CD4-positive, alpha-beta T cell (primary cell): ENCODE results near the gene TRIM47. TPM values are rescaled to one million over a fixed set of nuclear protein-coding genes. Genes with fewer than 3 reads are reported as not detected.

Experiments used
- ATAC-seq: fragments of 200-7000 bp; cut with Tn5 transposase; one replicate; pipeline ENCODE4 v1.10.0; 2022; ENCODE audit warnings: mild to moderate bottlenecking; ENCODE audit not compliant: poor library complexity
- CTCF ChIA-PET: fragments of 350-600 bp; sonication (Branson Sonifier 250); formaldehyde crosslinking; loops from one replicate; lab custom pipeline; 2021; ENCODE audit warnings: antibody characterized with exemption, inconsistent platforms; lab: Charles Lee
- POLR2A ChIA-PET: fragments of 350-600 bp; sonication (Branson Sonifier 250); formaldehyde crosslinking; loops from one replicate; lab custom pipeline; 2021; ENCODE audit warnings: antibody characterized with exemption, inconsistent platforms; lab: Charles Lee
- DNase-seq, 14 experiments: peaks; one replicate each; pipeline ENCODE4 v3.0.0-alpha.2; 2013 to 2020; ENCODE audit warnings: mixed read lengths in 2 of 14
- H3K27ac ChIP-seq, 2 donors: one replicate each; pipeline versions ENCODE4 v1.5.1 to v1.7.0; 2013; ENCODE audit warnings: low read length in 2 of 2, low read depth in 1 of 2, mild to moderate bottlenecking in 1 of 2
- H3K27me3 ChIP-seq, 2 experiments: 1 replicate in 1 of 2; 2 replicates in 1 of 2; pipeline versions ENCODE4 v1.6.1 to v1.7.0; 2013; ENCODE audit warnings: low read length in 2 of 2, control low read depth in 1 of 2, mild to moderate bottlenecking in 1 of 2, moderate library complexity in 1 of 2; ENCODE audit not compliant: insufficient read depth in 2 of 2, control insufficient read depth in 1 of 2
- H3K36me3 ChIP-seq: one replicate; pipeline ENCODE4 v1.6.1; 2013; ENCODE audit warnings: low read length, control low read depth; ENCODE audit not compliant: insufficient read depth
- H3K4me1 ChIP-seq: one replicate; pipeline ENCODE4 v1.6.1; 2013; ENCODE audit warnings: low read length, control low read depth; ENCODE audit not compliant: insufficient read depth
- H3K4me3 ChIP-seq: one replicate; pipeline ENCODE4 v1.5.1; 2013; ENCODE audit warnings: mild to moderate bottlenecking, low read length, moderate library complexity
- H3K9me3 ChIP-seq, 2 experiments: 1 replicate in 1 of 2; 2 replicates in 1 of 2; pipeline versions ENCODE4 v1.6.1 to v1.7.0; 2013; ENCODE audit warnings: low read length in 2 of 2, mild to moderate bottlenecking in 2 of 2, control low read depth in 1 of 2, moderate library complexity in 1 of 2; ENCODE audit not compliant: control insufficient read depth in 1 of 2, insufficient read depth in 1 of 2
- H3K27ac Mint-ChIP-seq: one replicate; pipeline ENCODE4 v1.8.0; 2020; ENCODE audit warnings: mixed read lengths
- H3K27me3 Mint-ChIP-seq: one replicate; pipeline ENCODE4 v1.8.0; 2021; ENCODE audit warnings: mixed read lengths
- H3K36me3 Mint-ChIP-seq: one replicate; pipeline ENCODE4 v1.8.0; 2021; ENCODE audit warnings: low read depth, mixed read lengths
- H3K4me1 Mint-ChIP-seq: one replicate; pipeline ENCODE4 v1.8.0; 2021; ENCODE audit warnings: low read depth, mixed read lengths
- H3K4me3 Mint-ChIP-seq: one replicate; pipeline ENCODE4 v1.8.0; 2020; ENCODE audit warnings: mild to moderate bottlenecking, mixed read lengths
- H3K9me3 Mint-ChIP-seq: one replicate; pipeline ENCODE4 v1.8.0; 2020; ENCODE audit warnings: mixed read lengths
- intact Hi-C, 2 experiments: fragments of 100-400 bp; cut with DNase I in 1 of 2; cut with micrococcal nuclease in 1 of 2; formaldehyde crosslinking; loops; one replicate each; pipeline versions ENCODE4 v1.15.1 to v1.9.0; 2023 to 2025; cut with DNase I, micrococcal nuclease
- total RNA-seq, 174 experiments: library from RNA in 2 of 174; stranded (reverse) in 2 of 174; gene quantifications; one replicate each; pipeline ENCODE4 v1.2.3 and lab custom pipeline; 2021 to 2026
- TF ChIP-seq, protein P1 (sequence below): fragments of 200-600 bp; IDR thresholded peaks from one replicate; pipeline ENCODE4 v1.8.0; 2022; ENCODE audit warnings: antibody characterized with exemption, mild to moderate bottlenecking

Gene TRIM47
- total RNA-seq, 2 experiments from 2014 or later: 2.3 to 2.8 TPM

DNA sequence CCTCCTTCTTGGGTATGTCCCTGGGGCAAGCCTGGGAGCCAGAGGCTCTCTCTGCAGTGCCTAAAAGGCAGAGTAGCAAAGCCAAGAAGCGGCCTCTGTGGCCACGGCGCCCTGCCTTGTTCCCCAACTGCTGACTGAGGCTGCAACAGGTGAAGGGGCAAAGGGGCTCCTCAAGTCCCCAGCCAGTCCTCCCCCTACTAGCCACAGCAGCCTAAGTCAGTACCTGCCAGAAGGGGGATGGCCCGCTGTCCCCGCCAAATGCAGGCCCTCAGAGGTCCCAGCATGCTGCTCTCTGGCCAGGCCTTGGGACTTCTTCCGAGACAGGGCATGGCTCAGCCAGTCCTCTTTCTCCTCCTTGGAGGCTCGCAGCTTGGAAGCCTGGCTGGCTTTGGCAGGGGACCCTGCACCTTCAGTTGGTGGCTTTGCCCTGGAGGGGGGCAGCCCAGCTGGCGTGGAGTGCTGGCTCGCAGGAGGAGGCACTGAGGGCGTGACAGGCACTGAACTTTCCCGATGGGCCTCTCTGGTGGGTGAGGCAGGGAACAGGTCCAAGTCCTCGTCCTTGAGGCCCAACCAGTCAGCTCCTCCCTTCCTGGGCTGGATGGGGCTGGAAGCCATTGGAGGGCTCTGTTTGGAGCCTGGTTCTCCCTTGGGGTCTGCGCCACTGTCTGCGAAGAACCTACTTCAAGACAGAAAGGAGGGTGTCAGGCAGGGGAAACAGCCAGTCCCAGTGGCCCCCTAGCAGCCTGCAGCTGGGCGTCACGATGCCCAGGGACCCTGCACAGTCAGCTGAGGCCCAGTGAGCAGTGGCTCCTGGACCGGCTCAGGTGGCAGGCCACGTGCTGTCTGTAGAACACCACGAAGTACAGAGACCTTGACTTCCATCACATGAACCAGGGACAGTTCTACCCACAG, 44.8 kb upstream of the TRIM47 start:
- peaks cover 4% of the 10 kb centered on the region for H3K36me3 Mint-ChIP-seq
- H3K27ac Mint-ChIP-seq: no peak overlapping the region
- CTCF ChIA-PET: no interaction called here

GRCh38 chr17:75922173-75922961, 44.0 kb upstream of the TRIM47 start:
- Mint-ChIP-seq H3K9me3 (no peaks in the 10 kb centered on the region), H3K27me3 (no peaks in the 10 kb centered on the region), H3K27ac (no peak overlapping the region), H3K4me3 (no peak overlapping the region), H3K4me1 (peaks cover under 1% of the 10 kb centered on the region), H3K36me3 (peaks cover 4% of the 10 kb centered on the region)
- H3K27me3 ChIP-seq: no peaks in the 10 kb centered on the region
- no peak for ATAC-seq
- ChIA-PET CTCF (interaction anchor here (0.6 kb wide), 1 partner anchor 70 kb away, joined by 3 read pairs; no protein-coding TSS in a partner anchor), POLR2A (no interaction called here)
- H3K36me3 ChIP-seq: peaks cover 6% of the 10 kb centered on the region
- H3K27ac ChIP-seq: no peak overlapping the region
- TF ChIP-seq, protein P1, sequence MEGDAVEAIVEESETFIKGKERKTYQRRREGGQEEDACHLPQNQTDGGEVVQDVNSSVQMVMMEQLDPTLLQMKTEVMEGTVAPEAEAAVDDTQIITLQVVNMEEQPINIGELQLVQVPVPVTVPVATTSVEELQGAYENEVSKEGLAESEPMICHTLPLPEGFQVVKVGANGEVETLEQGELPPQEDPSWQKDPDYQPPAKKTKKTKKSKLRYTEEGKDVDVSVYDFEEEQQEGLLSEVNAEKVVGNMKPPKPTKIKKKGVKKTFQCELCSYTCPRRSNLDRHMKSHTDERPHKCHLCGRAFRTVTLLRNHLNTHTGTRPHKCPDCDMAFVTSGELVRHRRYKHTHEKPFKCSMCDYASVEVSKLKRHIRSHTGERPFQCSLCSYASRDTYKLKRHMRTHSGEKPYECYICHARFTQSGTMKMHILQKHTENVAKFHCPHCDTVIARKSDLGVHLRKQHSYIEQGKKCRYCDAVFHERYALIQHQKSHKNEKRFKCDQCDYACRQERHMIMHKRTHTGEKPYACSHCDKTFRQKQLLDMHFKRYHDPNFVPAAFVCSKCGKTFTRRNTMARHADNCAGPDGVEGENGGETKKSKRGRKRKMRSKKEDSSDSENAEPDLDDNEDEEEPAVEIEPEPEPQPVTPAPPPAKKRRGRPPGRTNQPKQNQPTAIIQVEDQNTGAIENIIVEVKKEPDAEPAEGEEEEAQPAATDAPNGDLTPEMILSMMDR: no peak
- H3K9me3 ChIP-seq: no peaks in the 10 kb centered on the region
- intact Hi-C loops: no loop called here
- peaks cover 4% of the 10 kb centered on the region for H3K4me1 ChIP-seq
- DNase-seq: no peak
- H3K4me3 ChIP-seq: no peak overlapping the region

More for the DNA sequence above, 44.8 kb upstream of the TRIM47 start:
- Mint-ChIP-seq H3K9me3 (no peaks in the 10 kb centered on the region), H3K27me3 (no peaks in the 10 kb centered on the region), H3K4me1 (no peaks in the 10 kb centered on the region), H3K4me3 (no peak overlapping the region)
- Histone ChIP-seq H3K4me3 (no peak overlapping the region), H3K36me3 (peaks cover 6% of the 10 kb centered on the region), H3K4me1 (no peaks in the 10 kb centered on the region), H3K27me3 (no peaks in the 10 kb centered on the region), H3K9me3 (no peaks in the 10 kb centered on the region), H3K27ac (no peak overlapping the region)
- DNase-seq (no peak), ATAC-seq (no peak)
- POLR2A ChIA-PET: no interaction called here
- TF ChIP-seq, protein P1: no peak
- intact Hi-C loops: no loop called here

DNA sequence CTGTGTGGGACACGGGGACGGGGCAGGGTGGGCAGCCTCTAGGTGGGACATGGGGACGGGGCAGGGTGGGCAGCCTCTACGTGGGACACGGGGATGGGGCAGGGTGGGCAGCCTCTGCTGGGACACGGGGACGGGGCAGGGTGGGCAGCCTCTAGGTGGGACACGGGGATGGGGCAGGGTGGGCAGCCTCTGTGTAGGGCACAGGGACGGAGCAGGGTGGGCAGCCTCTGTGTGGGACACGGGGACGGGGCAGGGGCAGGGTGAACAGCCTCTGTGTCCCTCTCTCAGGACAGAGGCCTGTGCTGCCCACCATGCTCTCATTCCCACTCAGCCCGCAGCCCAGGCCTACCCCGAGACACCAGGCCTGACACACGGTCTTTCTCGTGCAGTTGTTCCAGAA, 43.2 kb upstream of the TRIM47 start:
- ATAC-seq: no peak

More for the DNA sequence above, 43.2 kb upstream of the TRIM47 start:
- CTCF ChIA-PET: interaction anchor here (0.6 kb wide), 1 partner anchor 71 kb away, joined by 3 read pairs; no protein-coding TSS in a partner anchor
- Histone ChIP-seq H3K27ac (no peak overlapping the region), H3K36me3 (peaks cover 6% of the 10 kb centered on the region), H3K4me3 (no peak overlapping the region), H3K9me3 (no peaks in the 10 kb centered on the region), H3K27me3 (no peaks in the 10 kb centered on the region), H3K4me1 (peaks cover 6% of the 10 kb centered on the region)
- intact Hi-C loops: no loop called here
- Mint-ChIP-seq H3K9me3 (no peaks in the 10 kb centered on the region), H3K27ac (no peak overlapping the region), H3K4me3 (no peak overlapping the region), H3K4me1 (peaks cover 5% of the 10 kb centered on the region), H3K27me3 (no peaks in the 10 kb centered on the region), H3K36me3 (peaks cover 4% of the 10 kb centered on the region)
- POLR2A ChIA-PET: no interaction called here
- no peak for DNase-seq
- TF ChIP-seq, protein P1: no peak
